Measurements from ENCODE around the gene FER. TPM values are rescaled to one million over a fixed set of nuclear protein-coding genes. Genes with fewer than 3 reads are reported as not detected.
A peak's percentile ranks its signal among the peaks of the same experiment; 100 is the strongest.
"Not testable (repeated sequence)": the region's sequence is repeated elsewhere in the genome, so short reads cannot be mapped to it uniquely, and the experiment has no call there.

Gene FER
- total RNA-seq, 1 donor from 2014 or later, result 35.3 TPM

DNA sequence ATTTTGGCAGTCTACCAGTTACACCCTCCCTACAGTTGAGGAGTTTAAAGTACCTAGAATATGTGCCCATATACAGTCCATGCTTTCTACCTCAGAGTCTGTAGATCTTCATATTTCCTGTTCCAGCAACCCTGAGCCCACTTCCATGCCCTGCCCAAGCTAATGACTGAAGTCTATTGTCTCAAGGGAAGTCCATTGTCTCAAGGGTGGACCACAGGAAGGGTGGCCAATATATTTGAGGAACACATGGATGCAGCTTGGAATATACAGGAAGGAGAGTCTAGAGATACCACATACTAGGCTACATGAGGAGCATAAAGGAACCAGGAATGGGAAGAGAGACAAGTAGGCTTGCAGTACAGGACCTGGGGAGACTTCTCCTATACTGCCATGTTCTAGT lies 274.4 kb downstream of the FER start:
- Histone ChIP-seq H3K36me3 (no peaks in the 10 kb centered on the region), H3K4me3 (no peak overlapping the region), H3K27me3 (ENCODE audit: low read depth) (no peaks in the 10 kb centered on the region), H3K4me1 (no peaks in the 10 kb centered on the region), H3K27ac (no peak overlapping the region), H3K9me3 (no peaks in the 10 kb centered on the region)
- DNase-seq (no peak), ATAC-seq (peak in 1 of 2 donors; percentile 32)
- TF ChIP-seq, protein P1, sequence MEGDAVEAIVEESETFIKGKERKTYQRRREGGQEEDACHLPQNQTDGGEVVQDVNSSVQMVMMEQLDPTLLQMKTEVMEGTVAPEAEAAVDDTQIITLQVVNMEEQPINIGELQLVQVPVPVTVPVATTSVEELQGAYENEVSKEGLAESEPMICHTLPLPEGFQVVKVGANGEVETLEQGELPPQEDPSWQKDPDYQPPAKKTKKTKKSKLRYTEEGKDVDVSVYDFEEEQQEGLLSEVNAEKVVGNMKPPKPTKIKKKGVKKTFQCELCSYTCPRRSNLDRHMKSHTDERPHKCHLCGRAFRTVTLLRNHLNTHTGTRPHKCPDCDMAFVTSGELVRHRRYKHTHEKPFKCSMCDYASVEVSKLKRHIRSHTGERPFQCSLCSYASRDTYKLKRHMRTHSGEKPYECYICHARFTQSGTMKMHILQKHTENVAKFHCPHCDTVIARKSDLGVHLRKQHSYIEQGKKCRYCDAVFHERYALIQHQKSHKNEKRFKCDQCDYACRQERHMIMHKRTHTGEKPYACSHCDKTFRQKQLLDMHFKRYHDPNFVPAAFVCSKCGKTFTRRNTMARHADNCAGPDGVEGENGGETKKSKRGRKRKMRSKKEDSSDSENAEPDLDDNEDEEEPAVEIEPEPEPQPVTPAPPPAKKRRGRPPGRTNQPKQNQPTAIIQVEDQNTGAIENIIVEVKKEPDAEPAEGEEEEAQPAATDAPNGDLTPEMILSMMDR (IDR thresholded peaks at IDR 0.05), result no peak
- intact Hi-C loops (cut with DNase I), result no loop called here

DNA sequence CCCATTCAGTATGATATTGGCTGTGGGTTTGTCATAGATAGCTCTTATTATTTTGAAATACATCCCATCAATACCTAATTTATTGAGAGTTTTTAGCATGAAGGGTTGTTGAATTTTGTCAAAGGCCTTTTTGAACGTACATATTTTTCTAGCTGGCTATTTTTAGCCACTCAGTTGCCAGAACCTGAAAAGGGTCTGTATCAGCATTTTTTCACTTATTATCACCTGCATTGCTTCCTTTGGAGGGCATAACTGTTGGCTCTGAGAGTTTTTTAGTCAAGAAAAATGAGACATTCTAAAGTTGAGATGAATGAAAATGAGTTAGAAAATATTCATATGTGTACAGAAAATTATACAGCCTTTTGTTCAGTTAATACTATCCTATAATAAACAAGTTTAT lies 278.0 kb downstream of the FER start:
- H3K9me3 ChIP-seq; H3K36me3 ChIP-seq; ATAC-seq; H3K4me3 ChIP-seq; DNase-seq; H3K4me1 ChIP-seq; H3K27ac ChIP-seq; H3K27me3 ChIP-seq (ENCODE audit: low read depth); intact Hi-C loops (cut with DNase I): not testable (repeated sequence)

- Histone ChIP-seq H3K4me1 (no peaks in the 10 kb centered on the region), H3K36me3 (no peaks in the 10 kb centered on the region), H3K9me3 (no peaks in the 10 kb centered on the region), H3K27me3 (ENCODE audit: low read depth) (no peaks in the 10 kb centered on the region), H3K4me3 (no peak overlapping the region), H3K27ac (no peak overlapping the region)
- ATAC-seq (no peak), DNase-seq (no peak)
- intact Hi-C loops (cut with DNase I), result no loop called here
- TF ChIP-seq, protein P1 (IDR thresholded peaks at IDR 0.05), result no peak
Measured at GRCh38 chr5:109027983-109028607, 280.4 kb downstream of the FER start.

DNA sequence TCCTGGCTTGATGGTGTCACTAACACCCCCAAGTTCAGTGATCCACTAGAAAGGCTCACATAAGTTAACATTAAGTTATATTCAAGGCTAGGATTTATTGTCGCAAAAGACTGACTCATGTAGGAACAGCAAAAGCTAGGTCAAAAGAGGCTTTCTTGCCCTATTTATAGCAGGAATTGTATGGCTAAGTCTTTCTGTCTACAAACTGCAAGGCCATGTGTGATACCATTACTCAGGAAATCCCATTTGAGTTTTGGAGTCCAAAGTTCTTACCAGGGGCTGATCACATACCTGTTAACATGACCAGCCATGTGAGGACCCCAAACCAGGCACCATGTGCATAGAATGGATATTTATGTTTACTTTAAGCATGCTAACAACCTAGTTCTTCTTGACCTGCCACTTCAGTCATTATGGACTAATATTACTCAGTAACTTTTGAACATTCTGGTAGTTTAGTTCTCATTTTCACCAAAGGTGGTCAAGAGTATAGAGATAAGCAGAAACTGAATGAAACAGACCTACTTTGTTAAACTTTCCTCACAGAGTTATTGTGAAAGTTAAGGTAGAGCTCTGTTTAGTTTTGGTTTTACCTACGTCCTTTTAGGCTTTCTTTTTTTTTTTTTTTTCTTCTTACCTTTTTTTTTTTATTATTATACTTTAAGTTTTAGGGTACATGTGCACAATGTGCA lies 281.1 kb downstream of the FER start:
- H3K27me3 ChIP-seq (ENCODE audit: low read depth), result no peaks in the 10 kb centered on the region
- no peak overlapping the region for H3K27ac ChIP-seq
- TF ChIP-seq, protein P1 (IDR thresholded peaks at IDR 0.05), result no peak
- ATAC-seq (no peak), DNase-seq (no peak)
- H3K4me1 ChIP-seq, result no peaks in the 10 kb centered on the region
- no peak overlapping the region for H3K4me3 ChIP-seq
- no peaks in the 10 kb centered on the region for H3K9me3 ChIP-seq
- no peaks in the 10 kb centered on the region for H3K36me3 ChIP-seq
- intact Hi-C loops (cut with DNase I), result no loop called here

DNA sequence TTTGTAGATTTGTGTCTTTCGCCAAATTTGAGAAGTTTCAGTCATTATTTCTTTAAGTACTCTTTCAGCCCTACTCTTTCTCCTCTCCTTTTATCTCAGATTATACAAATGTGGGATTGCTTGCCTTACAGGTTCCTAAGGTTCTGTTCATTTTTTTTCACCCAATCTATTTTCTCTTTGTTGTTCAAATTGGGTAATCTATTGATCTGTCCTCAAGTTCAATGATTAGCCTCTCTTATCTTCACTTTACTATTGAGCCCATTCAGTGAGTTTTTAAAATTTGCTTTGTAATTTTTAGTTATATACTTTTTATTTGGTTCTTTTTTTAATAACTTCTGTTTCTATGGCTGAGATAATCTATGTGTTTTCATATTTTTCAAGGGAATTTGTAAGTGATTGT lies 282.1 kb downstream of the FER start:
- no peak for DNase-seq
- ATAC-seq, result no peak
- no peaks in the 10 kb centered on the region for H3K36me3 ChIP-seq
- H3K27ac ChIP-seq, result no peak overlapping the region
- H3K4me1 ChIP-seq, result no peaks in the 10 kb centered on the region
- TF ChIP-seq, protein P1 (IDR thresholded peaks at IDR 0.05), result no peak
- no peaks in the 10 kb centered on the region for H3K27me3 ChIP-seq (ENCODE audit: low read depth)
- H3K9me3 ChIP-seq, result no peaks in the 10 kb centered on the region
- intact Hi-C loops (cut with DNase I), result no loop called here
- no peak overlapping the region for H3K4me3 ChIP-seq

DNA sequence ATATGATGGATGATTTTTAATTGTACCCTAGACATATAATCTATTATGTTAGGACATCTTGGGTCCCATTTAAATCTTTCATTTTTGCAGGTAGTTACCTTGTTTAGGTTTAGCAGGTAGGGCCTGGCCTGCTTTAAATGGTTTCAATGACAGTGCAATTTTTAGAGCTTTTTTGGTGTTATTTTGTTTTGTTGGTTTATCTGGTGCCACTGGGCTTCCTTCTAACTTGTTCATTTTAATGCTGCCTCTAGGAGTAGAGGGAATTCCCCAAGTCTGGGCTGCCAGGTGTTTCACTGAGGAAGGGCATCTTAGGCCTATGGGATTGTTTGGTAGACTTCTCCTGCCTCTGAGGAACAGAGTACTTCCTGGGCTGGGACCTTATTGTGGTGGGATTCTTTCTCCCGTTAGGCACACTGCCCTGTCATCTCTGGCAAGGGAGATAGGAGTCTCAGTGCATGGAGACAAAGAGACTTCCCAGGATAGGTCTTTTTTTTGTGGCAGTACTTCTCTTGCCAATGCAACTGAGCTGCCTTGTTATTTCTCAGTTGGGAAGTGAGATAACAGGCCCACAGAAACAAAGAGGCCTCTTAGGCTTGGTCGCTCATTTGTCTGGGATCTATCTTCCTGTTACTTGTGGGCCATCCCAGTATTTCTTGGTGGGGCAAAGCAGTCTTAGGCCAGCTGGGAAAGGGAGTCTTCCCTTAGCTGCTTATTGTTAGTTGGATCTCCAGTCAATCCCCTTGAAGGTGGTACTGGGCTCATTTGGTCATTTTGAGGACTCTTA lies 282.9 kb downstream of the FER start:
- intact Hi-C loops (cut with DNase I), result no loop called here

More for the DNA sequence above, 282.9 kb downstream of the FER start:
- Histone ChIP-seq H3K9me3 (no peaks in the 10 kb centered on the region), H3K36me3 (no peaks in the 10 kb centered on the region), H3K27me3 (ENCODE audit: low read depth) (no peaks in the 10 kb centered on the region), H3K4me3 (no peak overlapping the region), H3K27ac (no peak overlapping the region), H3K4me1 (no peaks in the 10 kb centered on the region)
- DNase-seq, result no peak
- ATAC-seq, result no peak
- TF ChIP-seq, protein P1 (IDR thresholded peaks at IDR 0.05), result no peak

Measured in lower lobe of right lung (tissue), 2 donors.